ENCODE measurements around the gene OR13F1.
"Not testable (repeated sequence)": the region's sequence is repeated elsewhere in the genome, so short reads cannot be mapped to it uniquely, and the experiment has no call there.

Gene OR13F1

GRCh38 chr9:104503440-104503839 is 623 bp upstream of the OR13F1 start:
- H3K27ac ChIP-seq: no peak overlapping the region
- TF ChIP-seq CTCF (conservative IDR thresholded peaks at IDR 0.05): no peak

- no peak for TF ChIP-seq CTCF (conservative IDR thresholded peaks at IDR 0.05)
- no peak overlapping the region for H3K27ac ChIP-seq
Measured at GRCh38 chr9:104506565-104506964, 2.5 kb downstream of the OR13F1 start.

- no peak overlapping the region for H3K27ac ChIP-seq
- no peak for TF ChIP-seq CTCF (conservative IDR thresholded peaks at IDR 0.05)
Measured at GRCh38 chr9:104514901-104515300, 10.8 kb downstream of the OR13F1 start.

GRCh38 chr9:104520241-104520640 is 16.2 kb downstream of the OR13F1 start:
- H3K27ac ChIP-seq: not testable (repeated sequence)

GRCh38 chr9:104527109-104527508 is 23.0 kb downstream of the OR13F1 start, which contains the start of gene OR13C4:
Gene OR13C4 (minus strand): TSS chr9:104527209. CDS start chr9:104527209, 0 bp downstream.
- no peak within 1 kb of the TSS for H3K27ac ChIP-seq
- TF ChIP-seq CTCF (conservative IDR thresholded peaks at IDR 0.05): no peak

GRCh38 chr9:104536756-104537155 is 32.7 kb downstream of the OR13F1 start, which contains the start of gene OR13C3:
Gene OR13C3 (minus strand): TSS chr9:104536856. CDS start chr9:104536723, 133 bp downstream.
- no peak within 1 kb of the TSS for H3K27ac ChIP-seq
- TF ChIP-seq CTCF (conservative IDR thresholded peaks at IDR 0.05): no peak

- no peak for TF ChIP-seq CTCF (conservative IDR thresholded peaks at IDR 0.05)
- H3K27ac ChIP-seq: no peak overlapping the region
Measured at GRCh38 chr9:104539275-104539674, 35.2 kb downstream of the OR13F1 start.

GRCh38 chr9:104544644-104545043 is 40.6 kb downstream of the OR13F1 start:
- TF ChIP-seq CTCF (conservative IDR thresholded peaks at IDR 0.05): no peak

More at GRCh38 chr9:104544644-104545043, 40.6 kb downstream of the OR13F1 start:
- H3K27ac ChIP-seq: no peak overlapping the region
